GM19372 (cell line): Measurements from ENCODE around the gene RALBP1.

Experiments
- ATAC-seq: cut with Tn5 transposase; IDR thresholded peaks from one replicate; pipeline ENCODE4 v1.9.1; 2021; ENCODE audit warnings: mild to moderate bottlenecking, low read depth, moderate library complexity; ENCODE audit not compliant: unreplicated experiment

RALBP1 gene

GRCh38 chr18:9506046-9506792, 30.9 kb downstream of the RALBP1 start:
- no peak for ATAC-seq

GRCh38 chr18:9507565-9508088, 32.3 kb downstream of the RALBP1 start:
- ATAC-seq, result no peak

- ATAC-seq, result no peak
Observed at GRCh38 chr18:9508446-9509025, 33.2 kb downstream of the RALBP1 start.

- no peak for ATAC-seq
Observed at GRCh38 chr18:9513971-9514512, 38.7 kb downstream of the RALBP1 start.

- no peak for ATAC-seq
Observed at GRCh38 chr18:9516437-9517064, 41.2 kb downstream of the RALBP1 start.

GRCh38 chr18:9517869-9518268, 42.6 kb downstream of the RALBP1 start:
- ATAC-seq, result no peak

GRCh38 chr18:9519399-9519798, 44.1 kb downstream of the RALBP1 start:
- ATAC-seq, result no peak

GRCh38 chr18:9520666-9521065, 45.4 kb downstream of the RALBP1 start:
- ATAC-seq, result no peak

GRCh38 chr18:9521770-9522169, 46.5 kb downstream of the RALBP1 start:
- no peak for ATAC-seq

GRCh38 chr18:9522952-9523351, 47.6 kb downstream of the RALBP1 start:
- no peak for ATAC-seq

- no peak for ATAC-seq
Observed at GRCh38 chr18:9526458-9526857, 51.1 kb downstream of the RALBP1 start.

GRCh38 chr18:9530226-9531009, 55.1 kb downstream of the RALBP1 start:
- ATAC-seq, result no peak

- no peak for ATAC-seq
Observed at GRCh38 chr18:9531791-9532410, 56.6 kb downstream of the RALBP1 start.

GRCh38 chr18:9534844-9535243, 59.5 kb downstream of the RALBP1 start:
- no peak for ATAC-seq

- no peak for ATAC-seq
Observed at GRCh38 chr18:9535430-9535991, 60.2 kb downstream of the RALBP1 start.

GRCh38 chr18:9536354-9537152, 61.2 kb downstream of the RALBP1 start:
- ATAC-seq, result no peak

GRCh38 chr18:9537677-9538076, 62.4 kb downstream of the RALBP1 start:
- ATAC-seq, result no peak

- ATAC-seq, result no peak
Observed at GRCh38 chr18:9539283-9539682, 64.0 kb downstream of the RALBP1 start.

- ATAC-seq, result no peak
Observed at GRCh38 chr18:9539938-9540337, 64.6 kb downstream of the RALBP1 start.
